Placental pericyte (primary cell): ENCODE results near the gene ICAM4. TPM values are rescaled to one million over a fixed set of nuclear protein-coding genes. Genes with fewer than 3 reads are reported as not detected.

Experiments
- small RNA-seq: library from RNA; depleted of rRNA; stranded (forward); fragments of <200 nt; gene quantifications from one replicate; pipeline ENCODE3, GENCODE V24; 2012; ENCODE audit warnings: low replicate concordance
- total RNA-seq: library from RNA; depleted of rRNA; stranded (reverse); fragments of >200 nt; gene quantifications from 2 replicates; pipeline ENCODE4 v1.2.3, GENCODE V29; 2012

The ICAM4 gene
- total RNA-seq = 8.3 and 9.2 TPM in 2 replicates

GRCh38 chr19:10286803-10287737 is at the start of gene ICAM4:
Gene ICAM4 (plus strand): TSS chr19:10286955. CDS start chr19:10287013, 58 bp downstream.

GRCh38 chr19:10251792-10252694 is 34.7 kb upstream of the ICAM4 start, which contains the start of gene MRPL4:
Gene MRPL4 (plus strand): TSS chr19:10252214. CDS start chr19:10252254, 40 bp downstream.

GRCh38 chr19:10270616-10271394 is 15.9 kb upstream of the ICAM4 start, which contains the start of gene ICAM1:
Gene ICAM1 (plus strand): TSS chr19:10271120. CDS start chr19:10271160, 40 bp downstream.

GRCh38 chr19:10289836-10290356 is 3.1 kb downstream of the ICAM4 start, which contains the start of gene ICAM5:
Gene ICAM5 (plus strand): TSS chr19:10289952. CDS start chr19:10290044, 92 bp downstream.

GRCh38 chr19:10309423-10309822 is 22.7 kb downstream of the ICAM4 start, which contains the start of gene ZGLP1:
Gene ZGLP1 (minus strand): TSS chr19:10309815.

GRCh38 chr19:10315335-10316214 is 28.8 kb downstream of the ICAM4 start, which contains the start of gene FDX2:
Gene FDX2 (minus strand): TSS chr19:10316015. CDS start chr19:10315996, 19 bp downstream.

GRCh38 chr19:10332965-10333757 is 46.4 kb downstream of the ICAM4 start, which contains the start of gene RAVER1:
Gene RAVER1 (minus strand): TSS chr19:10333529. CDS start chr19:10333507, 22 bp downstream.

Small RNA genes lying within 50 kb of the gene (small RNA-seq; reads per million reads assigned to genes)
- gene AC011511.1 (not detected), gene AC011511.4 (not detected)

Other genes starting within 250 kb of the ICAM4 start
- 22.8 and 29.8 TPM in 2 replicates for gene SHFL, start 200.6 kb upstream of the ICAM4 start, total RNA-seq
- under 0.01 TPM in 1 of 2 replicates, not detected in the other for gene ANGPTL6, start 184.3 kb upstream of the ICAM4 start, total RNA-seq
- 24.5 and 56.1 TPM in 2 replicates for gene PPAN, start 180.6 kb upstream of the ICAM4 start, total RNA-seq
- 1.3 and 3.3 TPM in 2 replicates for gene P2RY11, start 175.3 kb upstream of the ICAM4 start, total RNA-seq
- gene EIF3G, start 167.1 kb upstream of the ICAM4 start, total RNA-seq = 276 and 386 TPM in 2 replicates
- 23.4 and 96.8 TPM in 2 replicates for gene DNMT1, start 92.0 kb upstream of the ICAM4 start, total RNA-seq
- gene S1PR2, start 55.6 kb upstream of the ICAM4 start, total RNA-seq = 41.9 and 42.2 TPM in 2 replicates
- 42.7 and 79.3 TPM in 2 replicates for gene MRPL4, start 34.7 kb upstream of the ICAM4 start, total RNA-seq
- 52.1 and 189 TPM in 2 replicates for gene ICAM1, start 15.8 kb upstream of the ICAM4 start, total RNA-seq
- gene ICAM5, start 3.0 kb downstream of the ICAM4 start, total RNA-seq = 11.6 and 16.2 TPM in 2 replicates
- 0.44 and 0.72 TPM in 2 replicates for gene ZGLP1, start 22.9 kb downstream of the ICAM4 start, total RNA-seq
- 19.5 and 36.1 TPM in 2 replicates for gene FDX2, start 29.1 kb downstream of the ICAM4 start, total RNA-seq
- 11.2 and 25.3 TPM in 2 replicates for gene RAVER1, start 46.6 kb downstream of the ICAM4 start, total RNA-seq
- gene ICAM3, start 52.7 kb downstream of the ICAM4 start, total RNA-seq = 2.8 and 11.3 TPM in 2 replicates
- gene TYK2, start 93.6 kb downstream of the ICAM4 start, total RNA-seq = 56.2 and 108 TPM in 2 replicates
- 208 and 224 TPM in 2 replicates for gene CDC37, start 116.6 kb downstream of the ICAM4 start, total RNA-seq
- gene PDE4A, start 133.6 kb downstream of the ICAM4 start, total RNA-seq = 5.5 and 8.0 TPM in 2 replicates
- 60.6 and 79.3 TPM in 2 replicates for gene KEAP1, start 216.4 kb downstream of the ICAM4 start, total RNA-seq
- 2.0 and 10.5 TPM in 2 replicates for gene S1PR5, start 230.5 kb downstream of the ICAM4 start, total RNA-seq